Kidney (tissue), 14 donors: ENCODE data around the gene HAO1. TPM values are rescaled to one million over a fixed set of nuclear protein-coding genes. Genes with fewer than 3 reads are reported as not detected.

Experiments
- DNase-seq, 5 donors: peaks; one replicate each; pipeline ENCODE4 v3.0.0-alpha.2; 2013 to 2020
- FAIRE-seq: peaks from 2 replicates; lab custom pipeline; 2012; peaks lifted over from hg19 to GRCh38; lab: Jason Lieb, UNC
- H3K27ac ChIP-seq, 2 donors: one replicate each; pipeline ENCODE4 v1.7.0; 2013; ENCODE audit warnings: low read depth in 2 of 2, low read length in 2 of 2, inconsistent platforms in 1 of 2
- H3K27me3 ChIP-seq: one replicate; pipeline ENCODE4 v1.7.1; 2013; ENCODE audit warnings: low read length, inconsistent platforms; ENCODE audit not compliant: control insufficient read depth, insufficient read depth
- H3K36me3 ChIP-seq, 3 donors: one replicate each; pipeline versions ENCODE4 v1.7.0 to v1.7.1; 2013; ENCODE audit warnings: low read length in 3 of 3, control low read depth in 1 of 3, inconsistent platforms in 1 of 3; ENCODE audit not compliant: insufficient read depth in 3 of 3, control insufficient read depth in 2 of 3
- H3K4me1 ChIP-seq, 3 donors: one replicate each; pipeline versions ENCODE4 v1.7.0 to v1.7.1; 2013; ENCODE audit warnings: low read length in 3 of 3, inconsistent platforms in 1 of 3, low read depth in 1 of 3; ENCODE audit not compliant: control insufficient read depth in 2 of 3, insufficient read depth in 2 of 3
- H3K4me3 ChIP-seq, 3 donors: one replicate each; pipeline versions ENCODE4 v1.7.0 to v1.8.1; 2013; ENCODE audit warnings: low read length in 3 of 3, control low read depth in 1 of 3, inconsistent platforms in 1 of 3
- H3K9ac ChIP-seq, 3 donors: one replicate each; pipeline versions ENCODE4 v1.7.0 to v1.7.1; 2013; ENCODE audit warnings: low read length in 3 of 3, control low read depth in 1 of 3, inconsistent platforms in 1 of 3
- H3K9me3 ChIP-seq, 3 donors: one replicate each; pipeline versions ENCODE4 v1.7.0 to v1.7.1; 2013; ENCODE audit warnings: low read length in 3 of 3, control low read depth in 1 of 3, inconsistent platforms in 1 of 3; ENCODE audit not compliant: control insufficient read depth in 2 of 3, insufficient read depth in 1 of 3
- CTCF ChIP-seq: IDR thresholded peaks from 3 replicates; pipeline ENCODE4 v1.5.1; 2012; ENCODE audit warnings: mild to moderate bottlenecking, moderate library complexity, borderline replicate concordance; ENCODE audit not compliant: insufficient read depth; ENCODE audit errors: extremely low read depth
- intact Hi-C: fragments of 100-400 bp; cut with DNase I; formaldehyde crosslinking; loops from one replicate; pipeline ENCODE4 v1.11.1; 2022
- polyA plus RNA-seq: library from polyadenylated mRNA; stranded (reverse); fragments of 350-450 nt; fragmentation: Illumina TruSeq; extraction: RNeasy Lipid Tissue Mini Kit (QIAGEN cat#74804); gene quantifications from one replicate; pipeline ENCODE4 v1.2.3, GENCODE V29; 2014; ENCODE audit warnings: low read depth, low replicate concordance; ENCODE audit not compliant: insufficient read depth
- total RNA-seq: library from RNA; stranded (reverse); fragmentation: NEBNext Ultra II Directional; extraction: Animal tissue kit (Norgen Biotek cat#: 25700); gene quantifications from one replicate; pipeline ENCODE4 v1.2.1, GENCODE V29; 2021
- donor health status: control.
- donor health status: control.
- donor health status: control.
- donor health status: control.
- donor health status: control.
- donor health status: DM: yes; HTN: yes; CAD: no.
- donor health status: Normal renal cell carcinoma (clear cell type).

The HAO1 gene
- total and polyA plus RNA-seq, 2 donors from 2014 or later, result 0.86 TPM; not detected in 1

GRCh38 chr20:7858734-7859250, 81.5 kb downstream of the HAO1 start:
- FAIRE-seq, result no peak
- Histone ChIP-seq H3K9me3 (no peaks in the 10 kb centered on the region), H3K27ac (no peak overlapping the region), H3K9ac (no peak overlapping the region), H3K4me1 (no peaks in the 10 kb centered on the region), H3K4me3 (no peak overlapping the region), H3K27me3 (no peaks in the 10 kb centered on the region), H3K36me3 (no peaks in the 10 kb centered on the region)
- intact Hi-C loops, result no loop called here
- no peak for TF ChIP-seq CTCF
- no peak for DNase-seq

GRCh38 chr20:7856756-7857155, 83.5 kb downstream of the HAO1 start:
- Histone ChIP-seq H3K9me3 (no peaks in the 10 kb centered on the region), H3K27ac (no peak overlapping the region), H3K27me3 (no peaks in the 10 kb centered on the region), H3K4me3 (no peak overlapping the region), H3K4me1 (no peaks in the 10 kb centered on the region), H3K36me3 (no peaks in the 10 kb centered on the region), H3K9ac (no peak overlapping the region)
- FAIRE-seq, result no peak
- DNase-seq, result no peak
- no peak for TF ChIP-seq CTCF
- intact Hi-C loops, result no loop called here

GRCh38 chr20:7855545-7855944, 84.7 kb downstream of the HAO1 start:
- no peak for FAIRE-seq

More at GRCh38 chr20:7855545-7855944, 84.7 kb downstream of the HAO1 start:
- intact Hi-C loops, result no loop called here
- Histone ChIP-seq H3K9me3 (no peaks in the 10 kb centered on the region), H3K4me3 (no peak overlapping the region), H3K4me1 (peaks cover 0 to 4% (median 0%) of the 10 kb centered on the region in 3 donors), H3K9ac (no peak overlapping the region), H3K27ac (no peak overlapping the region), H3K27me3 (no peaks in the 10 kb centered on the region), H3K36me3 (no peaks in the 10 kb centered on the region)
- no peak for DNase-seq
- no peak for TF ChIP-seq CTCF
